WERI-Rb-1 (cell line): Measurements from ENCODE around the gene KCNIP1.

Experiments
- DNase-seq: peaks from one replicate; pipeline ENCODE4 v3.0.0-alpha.2; 2020
- H3K27ac ChIP-seq: fragments of 250-450 bp; sonication (Bioruptor Pico); 2 replicates; pipeline ENCODE4 v1.5.1; 2020; ENCODE audit warnings: mild to moderate bottlenecking, moderate library complexity
- H3K27me3 ChIP-seq: fragments of 250-450 bp; sonication (Bioruptor Pico); 2 replicates; pipeline ENCODE4 v1.5.1; 2021; ENCODE audit warnings: mild to moderate bottlenecking, low read depth, moderate library complexity; ENCODE audit not compliant: insufficient read depth, severe bottlenecking
- H3K36me3 ChIP-seq: fragments of 250-450 bp; sonication (Bioruptor Pico); 2 replicates; pipeline ENCODE4 v1.5.1; 2020; ENCODE audit warnings: mild to moderate bottlenecking, moderate library complexity
- H3K4me3 ChIP-seq: 2 replicates; pipeline ENCODE4 v1.5.1; 2011; ENCODE audit warnings: low read depth, mild to moderate bottlenecking, control low read depth, low read length
- H3K9me3 ChIP-seq: fragments of 250-450 bp; sonication (Bioruptor Pico); 2 replicates; pipeline ENCODE4 v1.5.1; 2021; ENCODE audit warnings: mild to moderate bottlenecking, moderate library complexity; ENCODE audit not compliant: severe bottlenecking
- CTCF ChIP-seq: IDR thresholded peaks from 2 replicates; pipeline ENCODE4 v1.5.1; 2011; ENCODE audit warnings: low read depth, mild to moderate bottlenecking, control low read depth, inconsistent platforms, low read length

KCNIP1 gene

DNA sequence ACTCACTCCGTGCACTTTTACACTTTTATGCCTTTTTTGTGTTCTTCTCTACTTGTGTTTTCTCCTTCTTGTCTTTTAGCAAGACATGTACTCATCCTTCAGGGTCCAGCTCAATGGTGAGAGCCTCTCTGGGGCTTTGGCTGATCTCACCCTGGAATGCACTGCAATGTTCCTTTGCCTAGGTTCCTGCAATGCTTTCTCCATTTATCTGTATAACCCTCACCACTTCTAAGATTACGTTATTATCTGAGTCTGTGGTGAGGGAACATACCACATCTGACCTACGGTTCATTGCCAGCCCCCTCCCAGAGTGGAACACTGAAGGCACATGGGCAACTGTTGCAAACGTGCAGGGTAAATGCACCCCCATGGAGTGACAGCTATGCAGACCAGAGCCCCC lies 47.3 kb downstream of the KCNIP1 start:
- TF ChIP-seq CTCF = no peak
- Histone ChIP-seq H3K4me3 (no peak overlapping the region), H3K27ac (no peak overlapping the region), H3K27me3 (peaks cover 73% of the 10 kb centered on the region), H3K36me3 (no peaks in the 10 kb centered on the region), H3K9me3 (no peaks in the 10 kb centered on the region)
- no peak for DNase-seq

- no peak for DNase-seq
- Histone ChIP-seq H3K9me3 (no peaks in the 10 kb centered on the region), H3K27ac (no peak overlapping the region), H3K36me3 (no peaks in the 10 kb centered on the region), H3K4me3 (no peak overlapping the region), H3K27me3 (peaks cover 73% of the 10 kb centered on the region)
- no peak for TF ChIP-seq CTCF
Observed at GRCh38 chr5:170551622-170552021, 47.8 kb downstream of the KCNIP1 start.

- no peak for TF ChIP-seq CTCF
- H3K27me3 ChIP-seq = peaks cover 72% of the 10 kb centered on the region
- H3K4me3 ChIP-seq = no peak overlapping the region
- no peak for DNase-seq
- no peaks in the 10 kb centered on the region for H3K9me3 ChIP-seq
- H3K27ac ChIP-seq = no peak overlapping the region
- no peaks in the 10 kb centered on the region for H3K36me3 ChIP-seq
Observed at GRCh38 chr5:170552621-170553115, 48.8 kb downstream of the KCNIP1 start.

- Histone ChIP-seq H3K4me3 (no peak overlapping the region), H3K9me3 (no peaks in the 10 kb centered on the region), H3K36me3 (no peaks in the 10 kb centered on the region), H3K27me3 (peaks cover 72% of the 10 kb centered on the region), H3K27ac (no peak overlapping the region)
- no peak for TF ChIP-seq CTCF
- DNase-seq = no peak
Observed at GRCh38 chr5:170553218-170553617, 49.4 kb downstream of the KCNIP1 start.

- no peaks in the 10 kb centered on the region for H3K9me3 ChIP-seq
- DNase-seq = no peak
- no peak overlapping the region for H3K27ac ChIP-seq
- peaks cover 78% of the 10 kb centered on the region for H3K27me3 ChIP-seq
- H3K4me3 ChIP-seq = no peak overlapping the region
- TF ChIP-seq CTCF = no peak
- no peaks in the 10 kb centered on the region for H3K36me3 ChIP-seq
Observed at GRCh38 chr5:170554521-170555267, 50.9 kb downstream of the KCNIP1 start.

- TF ChIP-seq CTCF = no peak
- Histone ChIP-seq H3K9me3 (no peaks in the 10 kb centered on the region), H3K27me3 (peaks cover 86% of the 10 kb centered on the region), H3K36me3 (no peaks in the 10 kb centered on the region), H3K4me3 (no peak overlapping the region), H3K27ac (no peak overlapping the region)
- no peak for DNase-seq
Observed at GRCh38 chr5:170557314-170557713, 53.5 kb downstream of the KCNIP1 start.
